Ishikawa (cell line): Measurements from ENCODE around the gene SLC23A2.

Source experiments
- CEBPB ChIP-seq: IDR thresholded peaks from 2 replicates; pipeline ENCODE4 v1.6.1; 2012
- CREB1 ChIP-seq: IDR thresholded peaks from 2 replicates; pipeline ENCODE4 v1.6.1; 2012; ENCODE audit warnings: low read depth
- EGR1 ChIP-seq: IDR thresholded peaks from 2 replicates; pipeline ENCODE4 v1.6.1; 2012
- EP300 ChIP-seq: IDR thresholded peaks from 2 replicates; pipeline ENCODE4 v1.6.1; 2012; ENCODE audit warnings: borderline replicate concordance
- FOXM1 ChIP-seq: IDR thresholded peaks from 2 replicates; pipeline ENCODE4 v1.6.1; 2012; ENCODE audit warnings: low read depth, borderline replicate concordance
- NFIC ChIP-seq: IDR thresholded peaks from 2 replicates; pipeline ENCODE4 v1.6.1; 2012
- RAD21 ChIP-seq: IDR thresholded peaks from 2 replicates; pipeline ENCODE4 v1.6.1; 2012; ENCODE audit warnings: low read depth
- TAF1 ChIP-seq: IDR thresholded peaks from 2 replicates; pipeline ENCODE4 v1.6.1; 2012; ENCODE audit warnings: low read depth, mild to moderate bottlenecking
- TCF12 ChIP-seq: IDR thresholded peaks from 2 replicates; pipeline ENCODE4 v1.6.1; 2012; ENCODE audit warnings: low read depth
- TEAD4 ChIP-seq: IDR thresholded peaks from 2 replicates; pipeline ENCODE4 v1.6.1; 2012
- YY1 ChIP-seq: IDR thresholded peaks from 2 replicates; pipeline ENCODE4 v1.6.1; 2012; ENCODE audit warnings: low read depth
- ZBTB7A ChIP-seq: IDR thresholded peaks from 2 replicates; pipeline ENCODE4 v1.6.1; 2012; ENCODE audit warnings: low read depth
- TF ChIP-seq, protein P1 (sequence below): IDR thresholded peaks from 2 replicates; pipeline ENCODE4 v1.6.1; 2012; ENCODE audit warnings: low read depth, mild to moderate bottlenecking
- TF ChIP-seq, protein P2 (sequence below): IDR thresholded peaks from 2 replicates; pipeline ENCODE4 v1.6.1; 2012
- TF ChIP-seq, protein P3 (sequence below): IDR thresholded peaks from 2 replicates; pipeline ENCODE4 v1.6.1; 2012

The SLC23A2 gene

DNA sequence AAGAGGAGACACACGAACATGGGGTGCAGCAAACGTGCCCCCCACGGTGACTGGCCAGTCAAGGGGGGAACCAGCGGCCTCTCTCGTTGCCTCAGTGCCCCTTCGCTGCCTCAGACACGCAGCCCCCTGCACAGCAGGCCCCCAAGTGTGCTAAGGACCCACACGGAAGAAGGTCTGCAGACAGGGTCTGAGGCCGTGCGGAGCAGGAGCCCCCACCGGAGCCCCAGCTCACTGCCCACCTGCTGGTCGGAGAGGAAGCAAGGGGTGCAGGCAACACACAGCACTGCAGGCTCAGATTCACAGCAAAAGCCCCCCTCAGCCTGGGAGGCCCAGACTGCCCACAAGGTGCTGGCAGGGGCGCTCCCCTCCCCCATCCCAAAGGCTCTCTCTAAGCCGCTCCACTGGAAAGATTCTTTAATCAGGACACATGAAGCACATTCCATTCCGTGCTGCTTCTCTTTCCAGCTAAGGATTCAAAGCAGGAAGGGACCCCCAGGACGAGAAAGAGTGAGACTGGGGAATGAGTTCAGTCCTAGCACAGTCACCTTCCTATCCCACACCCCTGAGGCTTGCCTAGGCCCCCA lies 105.1 kb downstream of the SLC23A2 start:
- TF ChIP-seq, protein P1, sequence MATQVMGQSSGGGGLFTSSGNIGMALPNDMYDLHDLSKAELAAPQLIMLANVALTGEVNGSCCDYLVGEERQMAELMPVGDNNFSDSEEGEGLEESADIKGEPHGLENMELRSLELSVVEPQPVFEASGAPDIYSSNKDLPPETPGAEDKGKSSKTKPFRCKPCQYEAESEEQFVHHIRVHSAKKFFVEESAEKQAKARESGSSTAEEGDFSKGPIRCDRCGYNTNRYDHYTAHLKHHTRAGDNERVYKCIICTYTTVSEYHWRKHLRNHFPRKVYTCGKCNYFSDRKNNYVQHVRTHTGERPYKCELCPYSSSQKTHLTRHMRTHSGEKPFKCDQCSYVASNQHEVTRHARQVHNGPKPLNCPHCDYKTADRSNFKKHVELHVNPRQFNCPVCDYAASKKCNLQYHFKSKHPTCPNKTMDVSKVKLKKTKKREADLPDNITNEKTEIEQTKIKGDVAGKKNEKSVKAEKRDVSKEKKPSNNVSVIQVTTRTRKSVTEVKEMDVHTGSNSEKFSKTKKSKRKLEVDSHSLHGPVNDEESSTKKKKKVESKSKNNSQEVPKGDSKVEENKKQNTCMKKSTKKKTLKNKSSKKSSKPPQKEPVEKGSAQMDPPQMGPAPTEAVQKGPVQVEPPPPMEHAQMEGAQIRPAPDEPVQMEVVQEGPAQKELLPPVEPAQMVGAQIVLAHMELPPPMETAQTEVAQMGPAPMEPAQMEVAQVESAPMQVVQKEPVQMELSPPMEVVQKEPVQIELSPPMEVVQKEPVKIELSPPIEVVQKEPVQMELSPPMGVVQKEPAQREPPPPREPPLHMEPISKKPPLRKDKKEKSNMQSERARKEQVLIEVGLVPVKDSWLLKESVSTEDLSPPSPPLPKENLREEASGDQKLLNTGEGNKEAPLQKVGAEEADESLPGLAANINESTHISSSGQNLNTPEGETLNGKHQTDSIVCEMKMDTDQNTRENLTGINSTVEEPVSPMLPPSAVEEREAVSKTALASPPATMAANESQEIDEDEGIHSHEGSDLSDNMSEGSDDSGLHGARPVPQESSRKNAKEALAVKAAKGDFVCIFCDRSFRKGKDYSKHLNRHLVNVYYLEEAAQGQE: no peak
- TF ChIP-seq ZBTB7A: no peak
- TF ChIP-seq EP300: no peak
- TF ChIP-seq EGR1: no peak
- no peak for TF ChIP-seq NFIC
- no peak for TF ChIP-seq TEAD4
- no peak for TF ChIP-seq CEBPB
- TF ChIP-seq CREB1: no peak
- TF ChIP-seq TCF12: no peak
- no peak for TF ChIP-seq TAF1
- no peak for TF ChIP-seq YY1
- no peak for TF ChIP-seq RAD21
- TF ChIP-seq, protein P2, sequence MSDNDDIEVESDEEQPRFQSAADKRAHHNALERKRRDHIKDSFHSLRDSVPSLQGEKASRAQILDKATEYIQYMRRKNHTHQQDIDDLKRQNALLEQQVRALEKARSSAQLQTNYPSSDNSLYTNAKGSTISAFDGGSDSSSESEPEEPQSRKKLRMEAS: no peak
- TF ChIP-seq FOXM1: no peak
- TF ChIP-seq, protein P3, sequence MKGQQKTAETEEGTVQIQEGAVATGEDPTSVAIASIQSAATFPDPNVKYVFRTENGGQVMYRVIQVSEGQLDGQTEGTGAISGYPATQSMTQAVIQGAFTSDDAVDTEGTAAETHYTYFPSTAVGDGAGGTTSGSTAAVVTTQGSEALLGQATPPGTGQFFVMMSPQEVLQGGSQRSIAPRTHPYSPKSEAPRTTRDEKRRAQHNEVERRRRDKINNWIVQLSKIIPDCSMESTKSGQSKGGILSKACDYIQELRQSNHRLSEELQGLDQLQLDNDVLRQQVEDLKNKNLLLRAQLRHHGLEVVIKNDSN: no peak

DNA sequence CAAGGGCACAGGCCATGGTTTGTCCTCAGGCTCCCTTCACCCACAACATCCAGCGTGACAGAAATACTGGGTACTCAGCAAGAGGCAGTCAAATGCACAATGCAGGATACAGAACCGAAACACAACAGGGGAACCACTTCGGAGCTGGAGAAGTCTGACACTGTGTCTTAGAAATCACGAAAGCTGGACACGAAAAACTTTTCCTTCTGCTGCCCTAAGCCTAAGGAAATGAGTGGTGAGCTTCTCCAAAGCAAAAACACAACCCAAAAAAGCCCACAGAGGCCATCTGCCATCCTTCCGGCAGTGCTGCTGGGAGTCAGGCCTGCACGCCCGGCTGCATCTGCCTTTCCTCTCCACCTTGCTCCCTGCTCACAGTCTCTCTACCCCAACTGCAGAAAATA lies 106.3 kb downstream of the SLC23A2 start:
- TF ChIP-seq ZBTB7A (no peak), CEBPB (no peak), TCF12 (no peak)
- TF ChIP-seq, protein P1: no peak

DNA sequence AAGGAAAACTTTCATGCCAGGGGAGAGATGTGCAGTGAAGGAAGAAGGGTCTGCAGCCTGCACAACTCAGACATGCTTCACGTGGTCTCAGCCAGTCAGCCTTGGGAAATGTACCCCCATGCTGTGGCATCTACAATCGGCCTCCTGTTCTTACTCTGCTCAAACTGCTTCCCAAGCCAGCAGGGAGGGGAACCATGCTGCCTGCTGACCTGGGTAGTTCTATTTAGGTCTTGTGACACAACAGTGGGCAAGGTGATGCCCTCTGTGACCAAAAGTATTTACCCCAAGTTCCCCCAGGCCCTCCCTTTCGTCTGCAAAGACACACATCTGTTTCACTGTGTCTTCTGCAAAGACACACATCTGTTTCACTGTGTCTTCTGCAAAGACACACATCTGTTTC lies 106.9 kb downstream of the SLC23A2 start:
- no peak for TF ChIP-seq EGR1
- TF ChIP-seq, protein P1: no peak
- no peak for TF ChIP-seq RAD21
- TF ChIP-seq, protein P3: no peak
- TF ChIP-seq, protein P2: no peak
- TF ChIP-seq TAF1: no peak
- no peak for TF ChIP-seq ZBTB7A
- TF ChIP-seq YY1: no peak
- TF ChIP-seq CEBPB: no peak
- TF ChIP-seq TEAD4: no peak
- TF ChIP-seq CREB1: no peak
- TF ChIP-seq TCF12: no peak
- TF ChIP-seq NFIC: no peak
- TF ChIP-seq EP300: no peak
- TF ChIP-seq FOXM1: no peak

DNA sequence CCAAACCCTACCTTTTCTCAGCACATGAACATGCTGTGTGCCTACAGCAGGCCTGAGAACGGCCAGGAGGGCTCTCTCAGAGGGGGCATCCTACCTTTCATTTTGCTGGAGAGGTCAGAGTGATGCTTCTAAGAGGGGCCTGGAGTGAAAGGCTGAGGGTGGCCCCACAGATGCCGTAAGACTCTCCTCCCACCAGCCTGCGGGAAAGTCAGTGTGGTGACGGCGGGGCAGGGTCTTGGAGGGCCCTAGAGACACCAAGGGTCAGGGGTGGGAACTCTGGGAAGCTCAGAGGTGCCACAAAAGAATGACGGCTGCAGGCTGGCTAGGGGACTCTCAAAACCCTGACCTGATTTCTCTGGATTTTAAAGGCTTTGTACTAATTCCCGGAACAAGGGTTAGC lies 107.6 kb downstream of the SLC23A2 start:
- TF ChIP-seq ZBTB7A (no peak), CREB1 (no peak), RAD21 (no peak), CEBPB (no peak), FOXM1 (no peak), EGR1 (no peak)
- TF ChIP-seq, protein P2: no peak

DNA sequence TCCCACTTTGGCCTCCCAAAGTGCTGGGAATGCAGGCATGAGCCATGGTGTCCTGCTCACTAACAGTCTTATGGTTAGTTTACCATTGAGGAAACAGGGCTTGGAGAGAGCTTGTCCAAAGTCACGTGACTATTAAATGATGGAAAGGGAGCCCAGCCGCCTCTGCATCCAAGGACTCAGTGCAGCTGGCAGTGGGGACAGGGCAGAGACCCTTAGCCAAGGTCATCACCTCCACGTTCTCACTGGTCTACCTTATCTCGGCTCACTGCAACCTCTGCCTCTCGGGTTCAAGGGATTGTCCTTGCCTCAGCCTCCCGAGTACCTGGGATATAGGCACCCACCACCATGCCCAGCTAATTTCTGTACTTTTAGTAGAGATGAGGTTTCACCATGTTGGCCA lies 109.3 kb downstream of the SLC23A2 start:
- no peak for TF ChIP-seq EP300
- no peak for TF ChIP-seq FOXM1
- TF ChIP-seq, protein P2: no peak
- no peak for TF ChIP-seq CREB1
- TF ChIP-seq TAF1: no peak
- TF ChIP-seq TEAD4: no peak
